Activated effector memory CD4-positive, alpha-beta T cell treated with Interleukin-2 at 50 U/mL for 16 hours (primary cell): ENCODE results near the gene TRMT2A.

ENCODE experiments used
- DNase-seq: peaks from one replicate; pipeline ENCODE4 v3.0.0-alpha.2; 2020

Gene TRMT2A

GRCh38 chr22:20105456-20106204 lies 11.4 kb downstream of the TRMT2A start:
- DNase-seq: no peak

DNA sequence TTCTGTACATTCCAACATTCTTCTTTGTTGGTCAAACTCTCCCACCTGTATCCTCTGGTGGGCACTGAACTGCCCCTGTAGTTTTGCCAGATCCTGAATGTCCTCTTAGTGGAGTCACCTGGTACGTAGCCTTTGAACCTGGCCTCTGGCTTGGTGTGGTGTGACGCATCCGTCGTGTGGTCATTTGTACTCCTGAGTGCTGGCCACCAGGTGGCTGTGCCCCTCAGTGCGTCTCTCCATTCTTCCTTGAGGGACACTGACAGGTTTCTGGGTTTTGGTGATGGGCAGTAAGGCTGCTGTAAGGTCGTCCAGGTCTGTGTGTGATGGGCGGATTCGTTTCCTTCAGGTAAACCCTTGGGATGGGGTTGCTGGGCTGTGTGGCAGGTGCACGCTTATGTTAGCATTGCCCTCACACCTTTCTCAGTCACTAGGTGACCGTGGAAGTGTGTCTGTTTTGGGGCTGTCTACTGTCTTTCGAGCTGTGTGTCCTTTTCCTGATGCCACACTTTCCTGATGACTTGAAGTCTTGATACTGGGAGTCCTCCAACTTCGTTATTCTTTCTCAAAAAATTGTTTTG lies 14.7 kb downstream of the TRMT2A start:
- DNase-seq: no peak

DNA sequence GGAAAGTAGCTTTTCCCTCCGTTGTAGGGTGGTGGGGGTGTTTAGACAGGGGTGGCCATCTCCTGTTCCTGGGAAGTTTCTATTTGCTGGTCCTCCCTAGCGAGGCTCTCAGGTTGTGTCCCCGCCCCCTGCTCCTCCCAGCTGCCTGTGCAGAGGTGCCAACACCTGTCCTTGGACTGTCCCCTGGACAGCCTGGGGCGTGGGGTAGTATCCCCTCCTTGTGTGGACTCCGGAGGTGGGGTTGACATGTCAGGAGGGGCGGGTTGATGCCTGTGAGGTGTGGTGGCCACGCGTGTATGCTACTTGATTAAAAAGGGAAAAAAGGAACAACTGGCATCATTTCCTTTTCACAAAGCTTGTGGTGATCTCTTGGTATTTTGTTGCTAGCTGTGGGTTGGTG lies 15.4 kb downstream of the TRMT2A start:
- DNase-seq: no peak

- DNase-seq: no peak
Observed at GRCh38 chr22:20099099-20099711, 17.8 kb downstream of the TRMT2A start.

DNA sequence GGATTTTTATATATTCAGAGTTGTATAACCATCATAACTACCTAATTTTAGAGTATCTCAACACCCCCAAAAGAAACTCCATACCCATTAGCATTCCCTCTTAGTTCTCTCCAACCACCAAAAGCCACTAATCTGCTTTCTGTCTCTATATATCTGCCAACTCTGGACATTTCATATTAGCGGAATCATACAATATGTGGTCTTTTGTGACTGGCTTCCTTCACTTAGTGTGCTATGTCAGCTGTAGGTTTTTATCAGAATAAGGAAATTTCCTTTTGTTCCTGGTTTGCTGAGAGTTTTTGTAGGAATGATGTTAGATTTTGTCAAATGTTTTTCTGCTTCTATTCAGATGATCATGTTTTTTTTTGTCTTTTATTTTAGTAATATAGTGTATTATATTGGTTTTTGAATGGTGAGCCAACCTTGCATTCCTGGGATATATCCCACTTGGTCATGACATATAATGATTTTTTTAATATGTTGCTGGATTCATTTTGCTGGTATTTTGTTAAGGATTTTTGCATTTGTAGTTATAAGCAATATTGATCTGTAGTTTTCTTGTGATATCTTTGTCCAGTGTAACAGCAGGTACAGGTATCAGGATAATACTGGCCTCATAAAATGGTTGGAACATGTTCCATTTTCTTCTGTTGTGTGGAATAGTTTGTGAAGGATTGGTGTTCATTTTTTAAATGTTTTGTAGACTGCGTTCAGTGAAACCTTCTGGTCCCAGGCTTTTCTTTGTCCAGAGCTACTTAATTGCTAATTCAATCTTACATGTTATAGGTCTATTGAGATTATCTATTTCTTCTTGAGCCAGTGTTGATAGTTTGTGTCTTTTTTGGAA lies 20.2 kb downstream of the TRMT2A start:
- DNase-seq: no peak

DNA sequence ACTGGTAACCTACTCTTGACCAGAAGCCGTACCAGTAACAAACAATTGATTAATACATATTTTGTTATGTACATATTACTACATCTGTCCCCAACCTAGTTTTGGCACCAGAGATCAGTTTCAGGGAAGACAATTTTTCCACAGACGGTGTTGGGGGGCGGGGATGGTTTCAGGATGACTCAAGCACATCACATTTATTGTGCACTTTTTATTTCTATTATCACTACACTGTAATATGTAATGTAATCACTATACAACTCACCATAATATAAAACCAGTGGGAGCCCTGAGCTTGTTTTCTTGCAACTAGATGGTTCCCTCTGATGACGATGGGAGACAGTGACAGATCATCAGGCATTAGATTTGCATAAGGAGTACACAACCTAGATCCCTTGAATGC lies 21.5 kb downstream of the TRMT2A start:
- DNase-seq: no peak

DNA sequence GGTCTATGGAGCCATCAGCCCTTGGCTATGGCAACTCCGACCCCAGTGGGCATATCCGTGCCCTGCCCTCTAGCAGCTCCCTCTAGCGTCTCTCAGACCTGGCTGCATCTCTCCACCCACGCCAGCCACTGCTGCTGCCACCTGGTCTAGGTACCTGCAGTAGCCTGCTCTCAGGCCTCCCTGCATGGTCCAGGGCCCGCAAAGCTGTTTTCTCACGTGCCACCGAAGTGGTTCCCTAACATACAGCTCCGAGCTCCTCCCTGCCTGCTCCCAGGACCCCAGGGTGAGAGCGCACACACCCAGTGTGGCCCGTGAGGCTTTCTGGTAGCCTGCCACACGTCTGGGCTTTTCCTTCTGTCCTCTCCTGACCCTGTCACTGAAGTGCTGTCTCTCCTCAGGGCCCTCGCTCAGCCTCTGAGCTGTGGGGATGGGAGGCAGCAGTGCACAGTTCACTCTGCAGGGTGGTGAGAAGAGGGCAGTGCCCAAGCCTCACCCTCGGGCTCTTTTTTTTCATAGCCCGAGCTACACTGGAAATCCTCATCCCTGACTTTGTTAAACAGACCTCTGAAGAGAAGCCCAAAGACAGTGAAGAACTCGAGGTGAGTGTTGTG lies 22.7 kb downstream of the TRMT2A start:
- DNase-seq: no peak

DNA sequence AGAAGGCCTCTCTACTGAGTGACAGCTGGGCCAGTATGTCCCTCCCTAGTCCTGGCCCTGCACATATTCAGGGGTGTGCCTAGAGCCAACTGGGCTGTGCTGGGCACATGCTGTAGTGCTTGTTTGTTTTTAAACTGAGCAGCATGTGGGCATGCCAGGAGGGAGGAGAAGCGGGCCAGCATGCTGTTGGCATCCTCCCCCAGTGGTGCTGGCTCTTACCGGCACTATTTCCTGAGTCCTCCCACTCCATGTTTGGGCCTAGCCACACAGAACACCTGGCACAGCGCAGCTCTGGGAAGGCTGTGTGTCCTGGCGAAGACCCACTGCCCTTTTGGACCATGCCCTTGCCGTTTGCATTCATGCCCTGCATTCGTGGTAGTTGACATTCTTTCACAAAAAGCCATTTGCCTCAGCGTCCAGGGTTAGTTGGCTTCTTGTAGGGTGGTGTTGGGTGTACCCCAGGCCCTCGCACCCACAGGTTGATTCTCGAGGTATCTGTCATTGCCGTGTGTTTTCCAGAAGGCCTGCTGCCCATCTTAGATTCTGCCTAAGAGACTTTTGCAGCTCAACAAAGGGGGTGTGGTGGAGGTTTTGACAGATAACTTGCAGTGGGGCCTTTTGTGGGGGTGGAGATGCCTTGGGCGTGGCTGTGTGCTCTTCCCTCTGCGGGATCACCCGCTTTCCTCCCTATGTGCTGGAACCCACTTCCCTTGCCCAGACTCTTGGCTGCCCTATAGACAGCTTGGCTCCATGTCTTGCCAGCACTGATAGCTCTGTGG lies 23.4 kb downstream of the TRMT2A start:
- DNase-seq: no peak

- no peak for DNase-seq
Observed at GRCh38 chr22:20092477-20092854, 24.6 kb downstream of the TRMT2A start.

- DNase-seq: no peak
Observed at GRCh38 chr22:20091690-20092476, 25.1 kb downstream of the TRMT2A start.

- DNase-seq: no peak
Observed at GRCh38 chr22:20090730-20091240, 26.2 kb downstream of the TRMT2A start.

GRCh38 chr22:20089977-20090729 lies 26.9 kb downstream of the TRMT2A start:
- no peak for DNase-seq

DNA sequence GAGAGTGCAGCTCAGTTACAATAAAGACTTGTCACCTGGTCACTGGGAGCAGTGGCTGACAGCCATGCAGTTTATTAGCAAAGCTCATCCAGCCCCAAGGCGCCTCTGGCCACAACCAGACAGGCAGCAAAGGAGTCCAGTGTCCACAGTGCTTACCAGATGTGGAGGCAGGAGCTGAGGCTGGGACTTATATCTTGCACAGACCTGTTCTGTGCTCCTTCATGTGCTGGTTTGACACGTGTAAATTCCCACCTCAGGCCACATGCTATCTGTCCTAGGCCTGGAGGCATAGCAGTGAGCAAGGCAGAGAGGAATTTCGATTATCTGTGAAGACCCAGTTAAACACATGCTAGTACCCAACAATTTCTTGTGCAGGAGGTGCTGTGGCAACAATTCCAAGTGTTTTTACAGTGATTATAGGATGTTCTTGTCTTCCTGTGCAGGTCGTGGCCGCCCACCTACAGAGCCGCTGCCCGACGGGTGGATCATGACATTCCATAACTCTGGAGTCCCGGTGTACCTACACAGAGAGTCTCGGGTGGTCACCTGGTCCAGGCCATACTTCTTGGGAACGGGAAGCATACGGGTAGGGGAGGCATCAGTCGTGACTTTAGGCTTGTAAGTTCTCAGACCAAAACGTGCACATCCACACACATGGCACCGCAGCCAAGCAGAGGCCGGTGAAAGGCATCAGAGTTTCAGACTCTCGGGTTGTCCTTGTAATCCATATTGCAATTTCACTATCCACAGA lies 27.6 kb downstream of the TRMT2A start:
- DNase-seq: no peak

- DNase-seq: no peak
Observed at GRCh38 chr22:20088263-20088648, 28.8 kb downstream of the TRMT2A start.

- DNase-seq: no peak
Observed at GRCh38 chr22:20087319-20088262, 29.4 kb downstream of the TRMT2A start.

DNA sequence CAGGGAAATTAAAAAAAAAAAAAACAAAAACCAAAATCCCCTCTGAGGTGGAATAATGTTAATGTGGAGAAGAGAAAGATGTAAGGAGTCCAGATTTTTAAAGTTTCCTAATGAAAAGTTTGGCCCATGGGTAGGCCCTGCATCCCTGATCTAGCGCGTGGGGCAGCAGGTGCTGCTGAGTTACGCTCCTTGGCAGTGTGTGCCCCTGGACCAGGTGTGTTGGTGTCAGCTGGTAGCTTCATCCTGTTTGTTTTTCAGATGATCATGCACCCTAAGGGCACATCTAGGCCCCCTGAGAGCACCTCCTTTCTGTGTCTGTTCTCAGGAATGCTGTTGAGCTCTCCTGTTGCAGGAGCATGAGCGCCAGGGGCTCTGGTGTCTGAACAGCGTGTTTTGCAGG lies 30.3 kb downstream of the TRMT2A start:
- DNase-seq: no peak

- DNase-seq: no peak
Observed at GRCh38 chr22:20086101-20086599, 30.9 kb downstream of the TRMT2A start.

DNA sequence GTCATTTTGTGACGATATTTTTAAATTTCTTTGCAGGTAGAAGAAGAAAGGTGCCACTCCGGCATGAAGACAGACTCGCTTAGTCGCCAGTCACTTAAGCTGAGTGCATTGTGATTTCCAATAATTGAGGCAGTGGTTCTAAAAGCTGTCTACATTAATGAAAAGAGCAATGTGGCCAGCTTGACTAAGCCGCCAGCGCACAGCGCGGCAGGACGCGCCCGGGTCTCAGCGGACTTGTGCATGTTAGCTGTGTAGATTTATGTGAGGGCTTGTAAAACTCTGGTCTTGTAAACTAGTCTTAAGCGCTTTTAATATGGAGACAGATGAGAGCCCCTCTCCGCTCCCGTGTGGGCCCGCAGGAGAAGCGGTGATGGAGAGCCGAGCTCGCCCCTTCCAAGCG lies 31.4 kb downstream of the TRMT2A start:
- DNase-seq: no peak
